ENCODE data around the gene TAPBPL. TPM values are rescaled to one million over a fixed set of nuclear protein-coding genes. Genes with fewer than 3 reads are reported as not detected.

Gene TAPBPL
- total and polyA plus RNA-seq, 2 of the 13 experiments (the other 11 are each of a cell fraction or from before 2014, with no cell fraction given): 10.0 to 14.5 TPM

DNA sequence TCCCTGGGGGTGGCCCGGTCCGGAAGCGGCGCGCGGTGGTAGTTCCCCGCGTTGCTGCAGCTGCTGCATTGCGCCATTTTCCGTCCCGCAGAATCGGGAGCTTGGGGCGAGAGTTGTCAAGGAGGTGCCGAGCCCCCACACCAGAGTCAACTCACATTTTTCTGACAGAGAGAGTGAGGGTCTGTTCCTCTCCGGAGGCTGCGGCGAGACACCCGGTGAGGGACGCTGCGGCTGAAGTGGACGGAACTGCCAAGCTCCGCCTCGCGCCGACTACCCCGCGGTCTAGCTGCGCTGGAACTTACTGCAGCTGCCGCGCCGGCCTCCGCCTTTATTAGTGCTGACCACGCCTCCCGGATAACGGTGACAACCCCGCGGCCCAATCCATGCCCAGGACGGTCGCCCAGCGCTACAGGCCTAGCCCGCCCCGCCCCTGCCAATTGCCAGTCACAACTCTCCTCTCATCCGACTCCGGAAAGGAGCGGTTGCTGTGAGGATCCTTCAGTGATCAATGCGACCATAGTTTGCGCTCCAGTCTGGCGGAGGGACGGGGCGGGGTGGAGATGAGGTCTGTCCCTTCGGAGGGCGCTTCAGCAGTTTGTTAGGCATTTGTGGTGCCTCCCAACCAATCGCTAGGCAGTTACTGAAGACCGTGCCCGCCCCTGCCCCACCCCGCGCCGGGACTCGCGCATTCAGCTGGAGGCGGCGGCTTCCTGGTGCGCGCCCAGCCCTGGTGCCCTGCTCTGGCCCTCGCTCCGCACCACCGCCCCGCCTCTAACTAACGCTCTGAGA, 18.7 kb downstream of the TAPBPL start, which contains the start of gene VAMP1 (continued):
- TF ChIP-seq GLMP (CRISPR knock-in tag; IDR thresholded peaks at IDR 0.05; ENCODE audit: borderline replicate concordance) (no peak), MLX (CRISPR knock-in tag; IDR thresholded peaks at IDR 0.05) (no peak; the same call in none of the 2 replicates), PBX3 (CRISPR knock-in tag; IDR thresholded peaks at IDR 0.05; ENCODE audit: borderline replicate concordance) (no peak), CENPX (CRISPR knock-in tag; IDR thresholded peaks at IDR 0.05) (no peak), TFAP4 (IDR thresholded peaks at IDR 0.05; ENCODE audit: borderline replicate concordance, low read depth) (peak; percentile 75; the same call in 1 of the 2 replicates), ZNF260 (CRISPR knock-in tag; IDR thresholded peaks at IDR 0.05; ENCODE audit: borderline replicate concordance, low read depth) (no peak), ARID5B (CRISPR knock-in tag; IDR thresholded peaks at IDR 0.05) (peak; percentile 28), SATB2 (CRISPR knock-in tag; IDR thresholded peaks at IDR 0.05) (no peak), PHF5A (CRISPR knock-in tag; IDR thresholded peaks at IDR 0.05; ENCODE audit: low read depth, unreplicated experiment) (peak; percentile 29), TARDBP (CRISPR knock-in tag; IDR thresholded peaks at IDR 0.05) (peak; percentile 76; the same call in 1 of the 2 replicates), ZFP36L1 (CRISPR knock-in tag; IDR thresholded peaks at IDR 0.05) (peak; percentile 81; the same call in 1 of the 2 replicates), JUNB (CRISPR knock-in tag; IDR thresholded peaks at IDR 0.05; ENCODE audit: borderline replicate concordance) (no peak; the same call in 1 of the 2 replicates), ZNF780A (CRISPR knock-in tag; IDR thresholded peaks at IDR 0.05) (no peak), TFE3 (CRISPR knock-in tag; IDR thresholded peaks at IDR 0.05) (0 out of 2 replicates have a peak, but pooled peaks have one; percentile 7), RAD21 (CRISPR knock-in tag; IDR thresholded peaks at IDR 0.05) (no peak), ZNF7 (CRISPR knock-in tag; IDR thresholded peaks at IDR 0.05) (no peak), GMEB1 (CRISPR knock-in tag; IDR thresholded peaks at IDR 0.05; ENCODE audit: borderline replicate concordance) (peak; percentile 58; the same call in 1 of the 2 replicates)

Measured in HepG2 (cell line).